Mesendoderm (in vitro differentiated cells): ENCODE data around the gene CAVIN1.
"Not testable (repeated sequence)": the region's sequence is repeated elsewhere in the genome, so short reads cannot be mapped to it uniquely, and the experiment has no call there.

Experiments
- DNase-seq: peaks from one replicate; pipeline ENCODE4 v3.0.0; 2013
- H2AK5ac ChIP-seq: 2 replicates; pipeline ENCODE4 v1.6.1; 2013; ENCODE audit warnings: low read length, inconsistent platforms
- H2BK120ac ChIP-seq: 2 replicates; pipeline ENCODE4 v1.6.1; 2013; ENCODE audit warnings: low read depth, mild to moderate bottlenecking, low read length, moderate library complexity, mixed read lengths
- H2BK15ac ChIP-seq: replicated peaks from 2 replicates; pipeline ENCODE4 v1.6.1; 2013; ENCODE audit warnings: low read depth, mild to moderate bottlenecking, moderate library complexity
- H2BK5ac ChIP-seq: 2 replicates; pipeline ENCODE4 v1.6.1; 2013; ENCODE audit warnings: low read length, inconsistent platforms
- H3K18ac ChIP-seq: 2 replicates; pipeline ENCODE4 v1.6.1; 2013; ENCODE audit warnings: mild to moderate bottlenecking, low read length, mixed read lengths
- H3K23ac ChIP-seq: one replicate; pipeline ENCODE4 v1.6.1; 2013; ENCODE audit warnings: low read length
- H3K27ac ChIP-seq: 2 replicates; pipeline ENCODE4 v1.5.1; 2013; ENCODE audit warnings: low read depth, mild to moderate bottlenecking, inconsistent platforms, low read length, moderate library complexity
- H3K27me3 ChIP-seq: 2 replicates; pipeline ENCODE4 v1.6.1; 2013; ENCODE audit warnings: low read length, control low read depth, mild to moderate bottlenecking, inconsistent platforms; ENCODE audit not compliant: insufficient read depth, poor library complexity
- H3K36me3 ChIP-seq: 2 replicates; pipeline ENCODE4 v1.6.1; 2013; ENCODE audit warnings: low read length, inconsistent platforms; ENCODE audit not compliant: control insufficient read depth, insufficient read depth
- H3K4ac ChIP-seq: one replicate; pipeline ENCODE4 v1.6.1; 2013; ENCODE audit warnings: low read depth, mild to moderate bottlenecking, low read length, moderate library complexity
- H3K4me1 ChIP-seq: 2 replicates; pipeline ENCODE4 v1.6.1; 2013; ENCODE audit warnings: low read depth, low read length, inconsistent platforms; ENCODE audit not compliant: control insufficient read depth
- H3K4me2 ChIP-seq: 2 replicates; pipeline ENCODE4 v1.6.1; 2013; ENCODE audit warnings: low read length
- H3K4me3 ChIP-seq: 2 replicates; pipeline ENCODE4 v1.5.1; 2013; ENCODE audit warnings: mild to moderate bottlenecking, low read length
- H3K56ac ChIP-seq: one replicate; pipeline ENCODE4 v1.6.1; 2013; ENCODE audit warnings: low read length
- H3K79me1 ChIP-seq: 2 replicates; pipeline ENCODE4 v1.6.1; 2013; ENCODE audit warnings: low read length, inconsistent platforms
- H3K79me2 ChIP-seq: 2 replicates; pipeline ENCODE4 v1.6.1; 2013; ENCODE audit warnings: mild to moderate bottlenecking, low read length; ENCODE audit not compliant: control insufficient read depth, insufficient read depth
- H3K9ac ChIP-seq: 2 replicates; pipeline ENCODE4 v1.6.1; 2013; ENCODE audit warnings: low read length, inconsistent platforms
- H4K5ac ChIP-seq: one replicate; pipeline ENCODE4 v1.6.1; 2013; ENCODE audit warnings: low read length
- H4K8ac ChIP-seq: one replicate; pipeline ENCODE4 v1.6.1; 2013; ENCODE audit warnings: low read depth, mild to moderate bottlenecking, control low read depth, low read length, moderate library complexity
- WGBS: extraction: QIAGEN DNeasy Blood & Tissue Kit; methylation state at CpG from one replicate; pipeline ENCODE4 v1.1.7; 2013; ENCODE audit warnings: low lambda C conversion rate, missing lambda C conversion rate; ENCODE audit not compliant: insufficient coverage; ENCODE audit errors: extremely low coverage; 5-methylcytosine and 5-hydroxymethylcytosine counted together

The CAVIN1 gene

DNA sequence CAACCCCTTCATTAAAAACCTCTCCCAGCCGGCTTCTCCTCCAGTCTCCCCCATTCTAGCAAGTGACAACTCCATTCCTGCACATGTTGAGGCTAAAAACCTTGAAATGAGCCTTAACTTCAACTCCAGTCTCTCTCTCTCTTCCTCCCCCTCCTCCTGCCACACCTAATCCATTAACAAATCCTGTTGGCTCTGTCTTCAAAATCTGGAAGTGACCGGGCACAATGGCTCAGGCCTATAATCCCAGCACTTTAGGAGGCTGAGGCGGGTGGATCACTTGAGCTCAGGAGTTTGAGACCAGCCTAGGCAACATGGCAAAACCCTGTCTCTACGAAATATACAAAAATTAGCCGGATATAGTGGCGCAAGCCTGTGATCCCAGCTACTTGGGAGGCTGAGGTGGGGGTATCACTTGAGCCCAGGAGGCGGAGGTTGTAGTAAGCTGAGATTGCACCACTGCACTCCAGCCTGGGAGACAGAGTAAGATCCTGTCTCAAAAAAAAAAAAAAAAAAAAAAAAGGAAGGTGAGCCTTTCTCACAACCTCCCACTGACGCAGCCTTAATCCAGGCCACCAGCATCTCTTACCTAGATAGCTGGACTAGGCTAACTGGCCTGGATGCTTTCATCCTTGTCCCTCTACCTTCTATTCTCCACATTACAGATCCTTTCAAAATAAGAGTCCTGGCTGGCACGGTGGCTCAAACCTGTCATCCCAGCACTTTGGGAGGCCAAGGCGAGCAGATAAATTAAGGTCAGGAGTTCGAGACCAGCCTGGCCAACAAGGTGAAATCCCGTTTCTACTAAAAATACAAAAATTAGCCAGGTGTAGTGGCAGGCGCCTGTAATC, 56.7 kb downstream of the CAVIN1 start:
- H3K27ac ChIP-seq, H3K36me3 ChIP-seq, H3K4me3 ChIP-seq, H2BK15ac ChIP-seq, H3K4ac ChIP-seq, H3K4me1 ChIP-seq, H2BK120ac ChIP-seq, H3K23ac ChIP-seq, H4K8ac ChIP-seq, H2BK5ac ChIP-seq, H3K9ac ChIP-seq, H3K4me2 ChIP-seq, H3K56ac ChIP-seq, H2AK5ac ChIP-seq, H3K18ac ChIP-seq, H3K27me3 ChIP-seq, H4K5ac ChIP-seq: not testable (repeated sequence)
- WGBS: no CpG with 5 or more reads among the region's 13 CpGs
- peaks cover 24% of the 10 kb centered on the region for H3K79me2 ChIP-seq
- peak; percentile 74 for DNase-seq
- peaks cover 14% of the 10 kb centered on the region for H3K79me1 ChIP-seq

DNA sequence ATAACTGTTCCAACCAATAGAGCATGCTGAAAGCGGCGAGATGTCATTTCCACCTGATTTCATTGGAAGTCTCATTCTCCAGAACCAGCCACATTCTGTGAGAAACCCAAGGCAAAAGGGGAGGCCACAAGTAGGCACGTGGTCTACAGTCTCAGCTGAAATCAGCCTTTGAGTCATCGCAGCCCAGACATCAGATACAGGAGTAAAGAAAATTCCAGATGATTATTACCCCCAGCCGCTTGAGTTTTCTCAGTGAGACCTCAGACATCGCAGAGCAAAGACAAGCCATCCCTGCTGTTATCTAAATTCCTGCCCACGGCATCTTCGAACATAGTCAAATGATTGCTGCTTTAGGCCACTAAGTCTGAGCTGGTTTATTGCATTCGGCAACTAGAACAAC, 57.9 kb downstream of the CAVIN1 start:
- peaks cover 25% of the 10 kb centered on the region for H3K79me2 ChIP-seq
- no peak overlapping the region for H4K5ac ChIP-seq
- H3K27ac ChIP-seq: no peak overlapping the region
- no peak overlapping the region for H2BK120ac ChIP-seq
- no peak overlapping the region for H3K4me2 ChIP-seq
- H2BK5ac ChIP-seq: no peak overlapping the region
- no peak overlapping the region for H3K23ac ChIP-seq
- H3K56ac ChIP-seq: no peak overlapping the region
- no peak overlapping the region for H3K9ac ChIP-seq
- no CpG with 5 or more reads among the region's 9 CpGs for WGBS
- no peaks in the 10 kb centered on the region for H3K36me3 ChIP-seq
- peaks cover 10% of the 10 kb centered on the region for H3K4me1 ChIP-seq
- no peaks in the 10 kb centered on the region for H3K27me3 ChIP-seq
- DNase-seq: no peak
- no peak overlapping the region for H3K4ac ChIP-seq
- no peak overlapping the region for H3K18ac ChIP-seq
- H4K8ac ChIP-seq: no peak overlapping the region
- H2AK5ac ChIP-seq: no peak overlapping the region
- no peak overlapping the region for H2BK15ac ChIP-seq
- H3K79me1 ChIP-seq: peaks cover 18% of the 10 kb centered on the region
- H3K4me3 ChIP-seq: no peak overlapping the region

DNA sequence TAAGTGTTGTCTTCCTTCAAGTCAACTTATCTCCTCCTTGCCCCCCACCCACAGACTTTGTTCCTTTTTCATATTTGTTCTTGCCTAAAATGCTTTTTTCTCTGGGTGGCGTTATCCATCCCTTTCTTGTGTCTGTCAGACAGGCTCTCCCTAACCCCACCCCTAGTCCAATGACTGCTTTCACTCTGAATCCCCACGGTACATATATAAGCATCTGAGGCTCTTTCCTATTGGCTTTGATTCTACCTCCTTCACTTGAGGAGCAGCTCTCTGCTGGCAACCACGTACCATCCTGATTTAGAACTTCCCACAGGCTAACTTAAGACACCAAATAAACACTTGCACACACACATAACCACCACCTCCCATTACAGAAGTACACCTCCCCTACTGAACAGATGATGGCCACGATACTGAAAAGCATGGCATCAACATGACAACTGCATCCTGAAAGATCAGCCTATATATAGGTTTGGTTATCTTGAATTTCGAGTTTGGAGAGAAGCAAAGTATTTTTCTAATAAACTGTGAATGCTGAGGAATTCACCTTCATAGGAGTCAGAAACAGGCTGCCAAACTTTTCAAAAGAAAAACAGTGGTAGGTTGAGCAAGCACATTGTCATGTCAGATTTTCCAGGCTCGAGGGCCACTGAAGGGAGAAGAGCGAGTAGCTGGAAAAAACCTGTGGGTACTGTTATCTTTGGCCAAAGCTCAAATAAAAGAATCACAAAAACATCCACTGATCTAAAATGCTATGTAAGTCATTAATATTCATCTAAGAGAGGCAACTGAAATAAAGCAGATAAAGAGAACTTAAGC, 59.1 kb downstream of the CAVIN1 start:
- no peak overlapping the region for H3K56ac ChIP-seq
- no peak overlapping the region for H2BK5ac ChIP-seq
- no peak overlapping the region for H3K4ac ChIP-seq
- no peak overlapping the region for H3K4me2 ChIP-seq
- no peak overlapping the region for H3K23ac ChIP-seq
- no peak overlapping the region for H2BK15ac ChIP-seq
- no peak overlapping the region for H3K27ac ChIP-seq
- no peak overlapping the region for H3K18ac ChIP-seq
- no peaks in the 10 kb centered on the region for H3K36me3 ChIP-seq
- H3K79me2 ChIP-seq: peaks cover 27% of the 10 kb centered on the region
- no peak overlapping the region for H2AK5ac ChIP-seq
- H3K4me3 ChIP-seq: no peak overlapping the region
- H3K4me1 ChIP-seq: peaks cover 10% of the 10 kb centered on the region
- H3K9ac ChIP-seq: no peak overlapping the region
- H4K5ac ChIP-seq: no peak overlapping the region
- no peak overlapping the region for H2BK120ac ChIP-seq
- H4K8ac ChIP-seq: no peak overlapping the region
- H3K79me1 ChIP-seq: peaks cover 18% of the 10 kb centered on the region
- H3K27me3 ChIP-seq: no peaks in the 10 kb centered on the region
- no CpG with 5 or more reads among the region's 7 CpGs for WGBS
- no peak for DNase-seq

DNA sequence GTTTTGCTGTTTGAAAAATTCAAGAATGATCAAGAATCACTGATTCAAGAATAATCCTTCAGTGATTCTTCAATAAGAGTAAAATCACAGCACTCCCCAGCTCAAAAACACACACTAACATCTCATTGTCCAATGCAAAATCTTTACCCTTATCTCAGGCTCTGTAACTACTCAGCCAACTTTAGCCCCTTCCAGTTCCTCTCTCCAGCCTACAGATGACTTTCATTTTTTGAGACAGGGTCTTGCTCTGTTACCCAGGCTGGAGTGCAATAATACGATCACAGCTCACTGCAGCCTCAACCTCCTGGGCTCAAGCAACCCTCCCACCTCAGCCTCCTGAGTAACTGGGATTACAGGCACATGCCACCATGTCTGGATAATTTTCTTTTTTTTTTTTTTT, 59.8 kb downstream of the CAVIN1 start:
- WGBS: no CpG with 5 or more reads among the region's 1 CpG
- Histone ChIP-seq H3K23ac (no peak overlapping the region), H3K4me1 (peaks cover 10% of the 10 kb centered on the region), H3K9ac (no peak overlapping the region), H3K27ac (no peak overlapping the region), H2BK120ac (no peak overlapping the region), H3K4me3 (no peak overlapping the region), H2BK15ac (no peak overlapping the region), H3K18ac (no peak overlapping the region), H3K36me3 (no peaks in the 10 kb centered on the region), H2AK5ac (no peak overlapping the region), H3K4ac (no peak overlapping the region), H3K79me2 (peaks cover 27% of the 10 kb centered on the region), H3K56ac (no peak overlapping the region), H4K5ac (no peak overlapping the region), H3K79me1 (peaks cover 18% of the 10 kb centered on the region), H3K27me3 (no peaks in the 10 kb centered on the region), H2BK5ac (no peak overlapping the region), H3K4me2 (no peak overlapping the region), H4K8ac (no peak overlapping the region)
- DNase-seq: no peak

DNA sequence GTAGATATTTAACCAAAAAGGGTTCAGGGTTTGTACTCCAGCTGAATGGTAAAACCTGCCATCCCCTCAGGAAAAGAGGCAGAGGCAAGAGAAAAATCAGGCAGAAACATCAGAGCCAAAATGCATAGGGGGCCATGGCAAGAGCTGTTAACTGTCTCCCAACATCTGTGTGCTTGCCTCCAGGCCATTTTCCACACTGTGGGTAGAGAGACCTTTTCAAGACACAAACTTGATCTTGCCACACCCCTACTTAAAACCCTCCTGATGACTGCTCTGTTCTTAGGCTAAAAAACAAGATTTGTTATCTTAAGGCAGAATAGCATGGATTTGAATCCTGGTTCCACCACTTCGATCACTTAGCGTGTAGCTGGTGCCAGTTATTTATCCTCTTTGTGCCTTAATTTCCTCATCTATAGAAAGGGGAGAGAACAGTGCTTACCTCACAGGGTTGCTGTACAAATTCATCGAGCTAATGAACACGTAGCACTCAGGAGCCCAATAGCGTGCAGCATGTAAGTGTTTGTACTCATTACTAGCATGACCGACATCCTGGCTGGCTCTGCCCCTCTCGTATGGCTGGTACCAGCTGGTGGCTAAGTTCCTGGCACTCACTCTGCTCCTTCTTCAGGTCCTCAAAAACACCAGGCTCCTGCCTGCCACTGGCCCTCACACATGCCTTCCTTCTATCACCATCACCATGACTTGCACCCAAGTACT, 60.7 kb downstream of the CAVIN1 start:
- H2BK15ac ChIP-seq: no peak overlapping the region
- H3K4me1 ChIP-seq: peaks cover 10% of the 10 kb centered on the region
- no peaks in the 10 kb centered on the region for H3K36me3 ChIP-seq
- no peak overlapping the region for H3K4me2 ChIP-seq
- H3K4ac ChIP-seq: no peak overlapping the region
- H2BK120ac ChIP-seq: no peak overlapping the region
- no peak overlapping the region for H3K23ac ChIP-seq
- no peak overlapping the region for H3K4me3 ChIP-seq
- no peak for DNase-seq
- H3K79me2 ChIP-seq: peaks cover 26% of the 10 kb centered on the region
- no peak overlapping the region for H3K27ac ChIP-seq
- H3K56ac ChIP-seq: no peak overlapping the region
- peaks cover 17% of the 10 kb centered on the region for H3K79me1 ChIP-seq
- H3K27me3 ChIP-seq: no peaks in the 10 kb centered on the region
- WGBS: no CpG with 5 or more reads among the region's 7 CpGs
- H2AK5ac ChIP-seq: no peak overlapping the region
- H3K18ac ChIP-seq: no peak overlapping the region
- no peak overlapping the region for H4K5ac ChIP-seq
- no peak overlapping the region for H3K9ac ChIP-seq
- H4K8ac ChIP-seq: no peak overlapping the region
- H2BK5ac ChIP-seq: no peak overlapping the region
